Measurements from ENCODE around the gene DNER.

The DNER gene

GRCh38 chr2:229477269-229477755 lies 237.0 kb downstream of the DNER start:
- no peak for DNase-seq
- in situ Hi-C loops (cut with HindIII; ENCODE audit: low pct_ligation_motif_present, low pct_unique_long_range_greater_than_20kb, low sequenced_read_pairs) = no loop called here

DNA sequence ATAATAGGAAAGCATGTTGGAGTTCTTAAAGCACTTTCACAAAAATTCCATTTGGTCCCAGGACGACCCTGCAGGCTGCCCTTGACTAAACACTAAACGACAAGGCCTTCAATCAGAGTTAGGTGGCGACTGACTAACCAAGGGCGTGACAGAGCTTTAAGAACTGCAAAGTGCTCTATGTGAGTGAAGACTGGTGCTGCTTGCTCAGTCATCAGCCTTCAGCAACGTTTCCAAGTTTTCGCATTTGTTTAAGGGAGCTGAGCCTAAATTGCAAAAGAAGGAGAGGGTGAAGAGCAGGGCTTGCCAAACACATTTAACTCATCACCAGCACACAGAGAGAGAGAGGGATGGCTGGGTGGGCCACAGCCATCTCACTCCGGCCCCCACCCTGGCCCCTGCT lies 238.6 kb downstream of the DNER start:
- in situ Hi-C loops (cut with HindIII; ENCODE audit: low pct_ligation_motif_present, low pct_unique_long_range_greater_than_20kb, low sequenced_read_pairs) = no loop called here
- no peak for DNase-seq

DNA sequence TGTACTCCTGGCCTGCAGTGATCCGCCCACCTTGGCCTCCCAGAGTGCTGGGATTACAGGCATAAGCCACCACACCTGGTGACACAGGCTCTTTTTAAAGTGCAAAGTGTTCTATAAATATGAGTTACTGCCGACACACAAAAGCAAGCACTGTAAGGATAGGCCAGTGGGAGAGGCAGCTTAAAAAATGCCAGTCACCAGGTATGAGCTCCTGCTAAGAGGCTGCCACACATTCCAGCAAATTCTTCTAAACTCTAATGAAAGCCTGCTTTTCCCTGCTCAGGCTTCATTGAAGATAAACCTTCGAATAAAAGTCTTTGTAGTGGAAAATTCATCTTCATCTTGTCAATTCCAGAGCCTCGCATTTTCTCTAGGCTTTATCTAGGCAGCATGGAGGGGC lies 240.2 kb downstream of the DNER start:
- no peak for DNase-seq
- in situ Hi-C loops (cut with HindIII; ENCODE audit: low pct_ligation_motif_present, low pct_unique_long_range_greater_than_20kb, low sequenced_read_pairs) = no loop called here

- in situ Hi-C loops (cut with HindIII; ENCODE audit: low pct_ligation_motif_present, low pct_unique_long_range_greater_than_20kb, low sequenced_read_pairs) = no loop called here
- DNase-seq = no peak
Measured at GRCh38 chr2:229470781-229471180, 243.6 kb downstream of the DNER start.

DNA sequence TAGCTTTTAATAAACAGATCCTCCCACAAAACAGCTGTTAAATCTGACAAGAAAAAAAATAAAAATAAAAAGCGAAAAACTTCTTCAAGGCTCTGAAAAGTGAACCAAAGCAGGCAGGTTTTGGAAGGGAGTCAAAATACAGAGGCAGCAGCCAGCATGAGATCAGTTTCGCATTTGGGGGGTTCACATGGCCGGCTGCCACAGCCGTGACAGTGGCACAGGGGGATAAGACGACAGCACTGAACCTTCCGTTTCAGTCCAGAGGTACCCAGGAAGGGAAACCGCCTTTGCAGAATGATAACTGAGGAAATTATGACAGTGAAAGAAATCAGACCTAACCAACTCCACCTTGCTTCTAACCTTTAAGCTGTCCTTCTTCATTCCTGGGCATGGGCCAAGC lies 246.6 kb downstream of the DNER start:
- in situ Hi-C loops (cut with HindIII; ENCODE audit: low pct_ligation_motif_present, low pct_unique_long_range_greater_than_20kb, low sequenced_read_pairs) = no loop called here
- no peak for DNase-seq

- no peak for DNase-seq
- in situ Hi-C loops (cut with HindIII; ENCODE audit: low pct_ligation_motif_present, low pct_unique_long_range_greater_than_20kb, low sequenced_read_pairs) = no loop called here
Measured at GRCh38 chr2:229463841-229464346, 250.5 kb downstream of the DNER start.

DNA sequence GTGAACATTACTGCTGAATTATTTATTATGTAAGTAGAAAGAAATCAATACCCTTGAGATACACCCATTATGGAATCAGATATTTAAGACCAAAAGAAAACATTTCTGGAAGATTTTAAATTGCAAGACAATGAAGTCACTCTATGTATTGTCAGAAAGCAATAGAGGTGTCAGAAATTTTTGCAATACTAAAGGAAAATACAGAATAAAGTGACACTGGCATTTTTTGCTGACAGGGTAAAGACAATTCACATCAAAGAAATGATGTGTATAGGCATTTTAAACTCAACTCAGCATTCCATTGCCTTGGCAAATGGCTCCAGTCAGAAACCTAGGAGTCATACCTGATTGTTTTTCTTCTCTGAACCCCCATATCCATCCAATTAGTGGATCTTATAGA lies 252.2 kb downstream of the DNER start:
- in situ Hi-C loops (cut with HindIII; ENCODE audit: low pct_ligation_motif_present, low pct_unique_long_range_greater_than_20kb, low sequenced_read_pairs) = no loop called here
- DNase-seq = no peak

DNA sequence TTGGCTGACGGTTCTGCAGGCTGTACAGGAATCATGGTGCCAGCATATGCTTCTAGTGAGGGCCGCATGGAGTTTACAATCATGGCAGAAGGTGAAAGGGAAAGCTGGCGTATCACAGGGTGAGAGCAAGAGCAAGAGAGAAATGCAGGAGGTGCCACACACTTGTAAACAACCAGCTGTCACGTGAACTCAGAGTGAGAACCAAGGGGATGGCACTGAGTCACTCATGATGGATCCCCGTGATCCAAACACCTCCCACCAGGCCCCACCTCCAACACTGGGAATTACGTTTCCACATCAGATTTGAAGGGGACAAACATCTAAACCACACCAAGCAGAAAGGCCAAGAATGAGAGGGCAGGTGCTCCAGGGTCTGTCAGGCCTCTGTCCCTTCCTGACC lies 258.3 kb downstream of the DNER start:
- no peak for DNase-seq
- in situ Hi-C loops (cut with HindIII; ENCODE audit: low pct_ligation_motif_present, low pct_unique_long_range_greater_than_20kb, low sequenced_read_pairs) = no loop called here

- in situ Hi-C loops (cut with HindIII; ENCODE audit: low pct_ligation_motif_present, low pct_unique_long_range_greater_than_20kb, low sequenced_read_pairs) = no loop called here
- DNase-seq = no peak
Measured at GRCh38 chr2:229454934-229455631, 259.3 kb downstream of the DNER start.

DNA sequence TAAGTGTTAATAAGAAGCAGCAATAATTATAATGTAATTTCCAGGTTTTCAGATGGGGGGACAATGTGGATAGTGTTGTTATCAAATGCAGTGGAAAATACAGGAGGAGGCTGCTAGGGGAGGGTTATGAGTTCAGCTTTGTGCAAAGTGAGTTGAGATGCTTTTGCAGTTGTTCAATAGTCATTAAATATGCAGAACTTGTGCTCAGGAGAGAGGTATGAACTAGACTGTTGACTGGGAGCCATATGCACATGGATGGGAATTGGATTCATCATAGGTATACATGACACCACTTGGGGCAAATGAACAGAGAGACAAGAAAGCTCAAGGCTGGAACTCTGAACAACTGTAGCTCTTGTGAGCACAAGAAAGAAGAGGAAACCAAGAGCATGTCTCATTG lies 261.1 kb downstream of the DNER start:
- in situ Hi-C loops (cut with HindIII; ENCODE audit: low pct_ligation_motif_present, low pct_unique_long_range_greater_than_20kb, low sequenced_read_pairs) = no loop called here

GRCh38 chr2:229451852-229452251 lies 262.5 kb downstream of the DNER start:
- in situ Hi-C loops (cut with HindIII; ENCODE audit: low pct_ligation_motif_present, low pct_unique_long_range_greater_than_20kb, low sequenced_read_pairs) = no loop called here
- no peak for DNase-seq

More for the DNA sequence above, 261.1 kb downstream of the DNER start:
- no peak for DNase-seq

DNA sequence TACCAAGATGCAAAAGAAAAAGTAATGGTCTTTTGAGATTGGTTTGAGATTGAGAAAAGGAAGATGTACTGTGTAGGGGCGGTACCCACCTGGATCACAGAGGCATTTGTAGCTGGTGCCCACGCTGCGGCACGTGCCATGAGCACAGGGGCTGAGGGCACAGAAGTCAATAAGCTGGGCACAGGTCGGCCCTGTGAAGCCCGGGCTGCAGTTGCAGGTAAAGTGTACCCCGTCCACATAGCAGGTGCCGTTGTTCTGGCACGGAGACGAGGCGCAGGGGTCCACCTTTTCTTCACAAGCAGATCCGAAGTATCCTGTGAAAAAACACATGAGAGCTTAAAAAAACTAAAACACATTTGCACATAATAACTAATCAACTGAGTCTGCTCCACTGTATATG lies 267.1 kb downstream of the DNER start:
- in situ Hi-C loops (cut with HindIII; ENCODE audit: low pct_ligation_motif_present, low pct_unique_long_range_greater_than_20kb, low sequenced_read_pairs) = no loop called here
- DNase-seq = no peak

DNA sequence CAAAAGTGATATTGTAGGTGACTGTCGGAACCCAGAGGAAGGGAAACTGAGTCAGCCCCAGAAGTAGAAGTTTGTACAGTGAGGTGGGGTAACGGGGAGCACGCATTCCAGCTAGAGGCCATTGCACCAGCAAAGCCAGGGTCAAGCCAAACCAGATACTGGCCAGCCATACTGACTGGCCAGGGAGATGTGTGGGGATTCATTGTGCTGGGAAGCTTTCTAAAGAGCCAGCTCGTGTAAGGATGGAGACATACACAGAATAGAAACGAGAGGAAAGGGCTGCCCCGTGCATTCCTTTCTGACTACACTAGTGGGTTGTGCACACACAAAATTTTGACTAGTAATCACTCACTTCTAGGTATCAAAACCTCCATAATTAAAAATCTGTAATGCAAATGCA lies 268.0 kb downstream of the DNER start:
- DNase-seq = no peak

DNA sequence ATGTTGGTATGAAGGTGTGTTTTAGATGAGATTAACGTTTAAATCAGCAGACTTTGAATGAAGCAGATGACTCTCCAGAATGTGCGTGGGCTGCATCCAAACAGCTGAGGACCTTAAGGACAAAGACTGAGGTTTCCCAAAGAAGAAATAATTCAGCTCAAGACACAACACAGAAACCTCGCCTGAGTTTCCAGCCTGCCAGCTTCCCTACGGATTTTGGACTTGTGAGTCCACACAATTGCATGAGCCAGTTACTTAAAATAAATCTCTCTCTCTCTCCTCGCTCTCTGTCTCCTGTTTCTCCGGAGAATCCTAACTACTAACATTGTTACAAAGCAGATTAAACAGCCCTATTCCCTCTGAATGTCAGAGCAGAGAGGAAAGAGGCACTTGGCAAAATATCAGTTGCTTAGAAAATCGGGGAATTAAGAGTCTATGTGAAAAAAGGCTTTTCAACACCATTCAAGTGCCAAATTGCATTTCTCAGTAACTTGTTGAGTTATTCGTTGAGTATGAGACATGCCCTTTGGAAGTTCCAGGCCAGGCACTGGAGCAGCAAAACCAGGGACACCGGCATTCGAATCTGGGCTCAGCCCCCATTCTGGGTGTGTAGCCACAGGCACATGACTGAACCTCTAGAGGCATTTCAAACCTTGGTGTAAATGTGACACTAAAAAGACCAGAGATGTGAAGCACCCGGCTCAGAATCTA lies 268.7 kb downstream of the DNER start:
- in situ Hi-C loops (cut with HindIII; ENCODE audit: low pct_ligation_motif_present, low pct_unique_long_range_greater_than_20kb, low sequenced_read_pairs) = no loop called here
- peak; percentile 5 for DNase-seq

More for the DNA sequence above, 268.0 kb downstream of the DNER start:
- in situ Hi-C loops (cut with HindIII; ENCODE audit: low pct_ligation_motif_present, low pct_unique_long_range_greater_than_20kb, low sequenced_read_pairs) = no loop called here

- in situ Hi-C loops (cut with HindIII; ENCODE audit: low pct_ligation_motif_present, low pct_unique_long_range_greater_than_20kb, low sequenced_read_pairs) = no loop called here
- peak; percentile 83 for DNase-seq
Measured at GRCh38 chr2:229445019-229445418, 269.3 kb downstream of the DNER start.

DNA sequence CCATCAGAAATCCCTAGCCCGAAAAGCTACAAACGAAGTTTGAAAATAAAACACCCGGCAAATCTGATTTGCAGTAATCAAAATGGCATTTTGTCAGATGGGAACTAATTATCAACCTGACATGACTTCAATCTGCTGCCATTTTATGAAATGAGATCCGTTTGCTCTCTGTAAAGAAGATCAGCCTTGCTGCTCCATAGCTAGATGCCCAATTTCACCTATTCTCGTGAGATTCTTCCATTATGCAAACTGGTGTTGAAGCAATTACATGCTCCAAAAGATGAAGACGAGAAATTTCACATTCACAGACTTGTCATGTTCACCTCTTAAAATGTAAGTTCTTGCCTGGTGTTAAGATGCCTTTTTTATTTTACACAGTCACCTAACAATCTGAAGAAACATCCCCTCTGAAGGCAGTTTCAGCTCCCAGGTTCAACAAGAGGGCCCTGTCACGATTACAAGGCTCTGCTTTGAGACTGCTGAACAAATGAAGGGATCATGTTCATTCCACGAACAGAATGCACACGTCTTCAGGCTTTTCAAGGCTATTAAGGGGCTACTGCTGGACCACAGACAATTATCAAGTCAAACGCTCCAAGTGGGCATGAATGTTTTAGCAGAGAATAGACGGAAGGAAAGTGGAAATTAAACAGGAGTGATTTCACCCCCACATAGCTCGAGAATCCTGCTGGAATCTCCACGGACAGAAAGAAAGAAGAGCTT lies 270.6 kb downstream of the DNER start:
- no peak for DNase-seq
- in situ Hi-C loops (cut with HindIII; ENCODE audit: low pct_ligation_motif_present, low pct_unique_long_range_greater_than_20kb, low sequenced_read_pairs) = no loop called here

DNA sequence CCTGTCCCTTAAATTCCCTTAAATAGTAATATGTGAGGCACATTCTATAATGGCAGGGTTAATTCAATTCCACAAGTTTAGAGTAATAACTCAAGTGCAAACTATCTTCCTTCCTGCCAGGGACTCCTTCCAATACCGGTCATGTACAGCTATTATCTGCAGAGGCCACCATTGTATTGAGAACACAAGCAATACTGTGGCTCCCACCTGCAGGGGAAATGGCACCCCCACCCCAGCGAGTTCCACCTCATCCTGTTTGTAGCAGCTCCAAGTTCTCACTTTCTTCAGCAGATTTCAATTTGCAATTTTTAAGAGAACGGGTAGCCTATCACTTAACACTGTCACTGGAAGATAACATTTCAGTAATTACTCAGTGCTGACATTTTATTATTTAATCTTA lies 271.2 kb downstream of the DNER start:
- in situ Hi-C loops (cut with HindIII; ENCODE audit: low pct_ligation_motif_present, low pct_unique_long_range_greater_than_20kb, low sequenced_read_pairs) = no loop called here
- no peak for DNase-seq

GRCh38 chr2:229438430-229439159 lies 275.8 kb downstream of the DNER start:
- in situ Hi-C loops (cut with HindIII; ENCODE audit: low pct_ligation_motif_present, low pct_unique_long_range_greater_than_20kb, low sequenced_read_pairs) = no loop called here
- DNase-seq = no peak

DNA sequence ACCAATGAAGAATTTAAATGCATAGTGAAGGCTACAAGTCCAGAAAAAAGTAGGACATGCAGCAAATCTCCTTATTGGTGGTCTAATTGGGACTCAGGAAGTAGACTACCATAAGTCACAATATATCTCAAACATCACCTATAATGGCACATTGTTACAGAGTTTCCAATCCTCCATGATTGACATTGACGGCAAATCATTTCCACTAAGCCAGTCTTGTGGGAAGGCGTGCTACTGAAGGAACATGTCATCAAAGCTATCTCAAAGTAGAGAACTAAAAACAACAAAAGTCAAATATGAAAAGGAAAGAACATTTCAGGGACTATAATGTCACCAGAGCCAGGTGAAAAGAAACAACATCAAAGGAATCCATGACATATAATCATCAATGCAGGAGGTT lies 276.9 kb downstream of the DNER start:
- in situ Hi-C loops (cut with HindIII; ENCODE audit: low pct_ligation_motif_present, low pct_unique_long_range_greater_than_20kb, low sequenced_read_pairs) = no loop called here

More for the DNA sequence above, 276.9 kb downstream of the DNER start:
- DNase-seq = no peak

Measured in ACHN (cell line).